Memory B cell (primary cell): ENCODE results near the gene C19orf44.
"Not testable (repeated sequence)": the region's sequence is repeated elsewhere in the genome, so short reads cannot be mapped to it uniquely, and the experiment has no call there.

ENCODE experiments used
- ATAC-seq: fragments of 150-1000 bp; cut with Tn5 transposase; 2 replicates; pipeline ENCODE4 v1.10.0; 2021; ENCODE audit warnings: low read depth, mild to moderate bottlenecking, moderate library complexity
- DNase-seq, 2 donors: peaks; one replicate each; pipeline ENCODE4 v3.0.0; 2022; ENCODE audit warnings: low spot score in 2 of 2
- H3K27ac Mint-ChIP-seq: one replicate; pipeline ENCODE4 v1.8.0; 2022; ENCODE audit warnings: mild to moderate bottlenecking, moderate library complexity, mixed read lengths
- H3K27me3 Mint-ChIP-seq: one replicate; pipeline ENCODE4 v1.8.0; 2022; ENCODE audit warnings: mixed read lengths
- H3K36me3 Mint-ChIP-seq: one replicate; pipeline ENCODE4 v1.8.0; 2022; ENCODE audit warnings: mild to moderate bottlenecking, mixed read lengths
- H3K4me1 Mint-ChIP-seq: one replicate; pipeline ENCODE4 v1.8.0; 2022; ENCODE audit warnings: mixed read lengths
- H3K4me3 Mint-ChIP-seq: one replicate; pipeline ENCODE4 v1.8.0; 2022; ENCODE audit warnings: mild to moderate bottlenecking, moderate library complexity, mixed read lengths
- H3K9me3 Mint-ChIP-seq: one replicate; pipeline ENCODE4 v1.8.0; 2022; ENCODE audit warnings: mixed read lengths

Gene C19orf44

DNA sequence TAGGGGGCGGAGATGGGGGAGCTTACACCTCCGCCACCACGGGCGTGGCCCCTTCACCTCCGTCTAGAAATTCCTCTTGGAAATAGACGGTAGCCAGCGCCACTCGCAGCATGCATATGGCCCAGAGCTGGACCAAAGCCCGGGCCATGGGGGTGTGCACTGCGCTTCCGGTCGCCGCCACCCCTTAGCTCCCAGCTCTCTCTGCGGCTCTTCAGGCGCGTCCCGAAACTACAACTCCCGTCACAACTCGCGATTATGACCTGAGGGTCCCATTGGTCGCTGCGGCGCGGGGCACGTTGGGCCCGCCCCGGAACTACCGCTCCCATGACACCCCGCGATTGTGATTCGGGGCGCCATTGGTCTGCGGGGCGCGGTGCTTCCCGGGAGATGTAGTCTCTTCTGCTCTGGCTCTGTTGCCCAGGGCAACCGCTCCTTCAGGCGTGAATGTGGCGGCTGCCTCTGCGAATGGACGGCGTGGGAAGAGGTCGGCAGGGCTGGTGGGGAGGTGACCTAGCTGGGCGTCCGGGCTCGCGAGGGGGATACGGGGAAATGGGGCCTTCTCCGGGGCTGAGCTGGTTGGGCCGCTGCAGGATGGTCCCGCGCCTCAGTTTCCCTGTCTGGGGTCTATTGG, at the start of gene C19orf44, which contains the start of gene CALR3:
Gene C19orf44, plus strand, starts transcription at position 413 of the 631 bp plus-strand sequence. CDS start 4,399 bp downstream, outside the sequence.
Gene CALR3, minus strand, starts transcription at position 186 of the 631 bp plus-strand sequence. Its CDS starts 38 bp downstream, at position 148.
- Mint-ChIP-seq H3K27ac (peak within 1 kb of the TSS; percentile 92), H3K36me3 (peaks cover 1% of the 10 kb centered on the region), H3K27me3 (no peaks in the 10 kb centered on the region), H3K9me3 (no peaks in the 10 kb centered on the region), H3K4me1 (peaks cover 4% of the 10 kb centered on the region), H3K4me3 (peak within 1 kb of the TSS; percentile 91)
- DNase-seq (peak; percentile 91 to 94), ATAC-seq (peak; percentile 97)

- ATAC-seq (peak; percentile 41), DNase-seq (peak; percentile 47 to 56)
- Mint-ChIP-seq H3K9me3 (peaks cover 11% of the 10 kb centered on the region), H3K4me1 (peaks cover 62% of the 10 kb centered on the region), H3K27me3 (no peaks in the 10 kb centered on the region), H3K4me3 (peak overlapping the region; percentile 61), H3K36me3 (peaks cover 13% of the 10 kb centered on the region), H3K27ac (peak overlapping the region; percentile 93)
These were observed 49.3 kb upstream of the C19orf44 start for GRCh38 chr19:16446724-16447368.

- DNase-seq, H3K27me3 Mint-ChIP-seq, H3K9me3 Mint-ChIP-seq, ATAC-seq: not testable (repeated sequence)
- Mint-ChIP-seq H3K36me3 (peaks cover 10% of the 10 kb centered on the region), H3K27ac (peak overlapping the region; percentile 86), H3K4me3 (peak overlapping the region; percentile 59), H3K4me1 (peaks cover 58% of the 10 kb centered on the region)
These were observed 47.3 kb upstream of the C19orf44 start for GRCh38 chr19:16448872-16449271.

- Mint-ChIP-seq H3K9me3 (peaks cover 5% of the 10 kb centered on the region), H3K4me1 (peaks cover 59% of the 10 kb centered on the region), H3K4me3 (peak overlapping the region; percentile 59), H3K27me3 (no peaks in the 10 kb centered on the region), H3K27ac (peak overlapping the region; percentile 86), H3K36me3 (peaks cover 8% of the 10 kb centered on the region)
- ATAC-seq (peak; percentile 38), DNase-seq (peak in 1 of 2 donors; percentile 28)
These were observed 46.7 kb upstream of the C19orf44 start for GRCh38 chr19:16449330-16449961.

DNA sequence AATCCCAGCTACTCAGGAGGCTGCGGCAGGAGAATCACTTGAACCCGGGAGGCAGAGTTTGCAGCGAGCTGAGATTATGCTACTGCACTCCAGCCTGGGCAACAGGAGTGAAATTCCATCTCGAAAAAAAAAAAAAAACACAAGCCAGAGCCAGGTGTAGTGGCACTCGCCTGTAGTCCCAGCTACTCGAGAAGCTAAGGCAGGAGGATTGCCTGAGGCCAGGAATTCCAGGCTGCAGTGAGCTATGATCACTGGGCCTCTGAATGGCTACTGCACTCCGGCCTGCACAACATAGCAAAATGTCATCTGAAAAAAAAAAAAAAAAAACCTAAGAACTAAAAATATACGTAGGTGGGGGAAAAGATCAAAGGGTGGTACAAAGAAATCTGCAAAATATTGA, 43.9 kb upstream of the C19orf44 start:
- no peaks in the 10 kb centered on the region for H3K27me3 Mint-ChIP-seq
- no peak overlapping the region for H3K27ac Mint-ChIP-seq
- ATAC-seq (no peak), DNase-seq (no peak)
- peaks cover 53% of the 10 kb centered on the region for H3K4me1 Mint-ChIP-seq
- H3K36me3 Mint-ChIP-seq: peaks cover 10% of the 10 kb centered on the region
- peaks cover 4% of the 10 kb centered on the region for H3K9me3 Mint-ChIP-seq
- H3K4me3 Mint-ChIP-seq: no peak overlapping the region

DNA sequence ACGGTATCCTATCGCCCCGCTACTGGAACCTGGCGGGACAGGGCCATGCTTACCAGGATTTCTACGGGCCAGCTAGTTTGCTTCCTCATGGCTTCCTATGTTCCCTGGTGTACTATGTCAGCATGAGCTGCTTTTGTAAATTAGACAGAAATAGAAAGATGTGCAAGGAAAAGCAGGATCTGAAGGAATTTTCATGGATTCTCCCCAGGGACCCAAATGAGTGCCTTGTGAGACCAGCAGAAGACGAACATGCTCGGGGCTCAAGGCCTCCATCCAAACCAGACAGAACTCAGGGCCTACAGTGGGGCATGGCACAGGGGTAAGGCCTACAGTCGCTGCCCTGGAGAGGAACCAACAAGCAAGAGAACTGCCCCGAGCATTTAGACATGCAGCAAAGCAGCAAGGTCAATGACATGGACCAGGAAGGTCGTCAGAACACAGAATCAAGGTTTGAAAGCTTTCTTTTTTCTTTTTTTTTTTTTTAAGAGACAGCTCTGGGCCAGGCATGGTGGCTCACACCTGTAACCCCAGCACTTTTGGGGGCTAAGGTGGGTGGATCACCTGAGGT, 41.8 kb upstream of the C19orf44 start:
- Mint-ChIP-seq H3K9me3 (peaks cover 4% of the 10 kb centered on the region), H3K27me3 (no peaks in the 10 kb centered on the region), H3K36me3 (peaks cover 4% of the 10 kb centered on the region), H3K4me1 (peaks cover 54% of the 10 kb centered on the region), H3K4me3 (no peak overlapping the region), H3K27ac (peak overlapping the region; percentile 79)
- DNase-seq (no peak), ATAC-seq (no peak)

- H3K9me3 Mint-ChIP-seq: no peaks in the 10 kb centered on the region
- peaks cover 4% of the 10 kb centered on the region for H3K36me3 Mint-ChIP-seq
- no peaks in the 10 kb centered on the region for H3K27me3 Mint-ChIP-seq
- H3K27ac Mint-ChIP-seq: peak overlapping the region; percentile 5
- peaks cover 52% of the 10 kb centered on the region for H3K4me1 Mint-ChIP-seq
- DNase-seq: no peak
- no peak overlapping the region for H3K4me3 Mint-ChIP-seq
- ATAC-seq: no peak
These were observed 40.7 kb upstream of the C19orf44 start for GRCh38 chr19:16455489-16455888.

DNA sequence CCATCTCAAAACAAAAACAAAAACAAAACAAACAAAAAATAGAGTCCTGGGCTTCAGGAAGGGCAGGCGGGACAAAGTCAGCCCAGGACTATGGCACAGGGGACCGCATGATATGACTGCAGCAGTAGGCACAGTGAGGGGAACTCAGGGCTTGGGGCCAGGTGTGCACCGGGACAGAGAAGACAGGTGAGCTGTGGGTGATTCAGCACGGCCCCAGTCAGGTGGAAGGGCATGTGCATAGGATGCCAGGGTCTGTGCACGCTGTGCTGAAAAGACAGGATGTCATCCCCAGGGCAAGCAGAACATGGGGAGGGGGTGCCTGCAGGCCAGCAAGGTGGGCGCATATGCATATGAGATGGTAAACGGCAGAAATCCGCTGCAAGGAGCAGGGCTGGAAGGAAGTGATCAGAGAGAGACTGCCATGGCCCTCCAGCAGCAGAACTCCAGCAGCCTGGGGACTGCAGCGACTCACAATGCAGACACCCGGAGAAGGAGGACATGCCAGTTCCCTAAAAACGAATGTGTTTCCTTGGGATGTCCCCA, 39.5 kb upstream of the C19orf44 start:
- peak overlapping the region; percentile 71 for H3K27ac Mint-ChIP-seq
- no peaks in the 10 kb centered on the region for H3K9me3 Mint-ChIP-seq
- DNase-seq (no peak), ATAC-seq (peak; percentile 47)
- no peaks in the 10 kb centered on the region for H3K27me3 Mint-ChIP-seq
- H3K36me3 Mint-ChIP-seq: peaks cover 4% of the 10 kb centered on the region
- H3K4me3 Mint-ChIP-seq: peak overlapping the region; percentile 71
- H3K4me1 Mint-ChIP-seq: peaks cover 49% of the 10 kb centered on the region

- Mint-ChIP-seq H3K36me3 (peaks cover 4% of the 10 kb centered on the region), H3K27me3 (no peaks in the 10 kb centered on the region), H3K4me3 (peak overlapping the region; percentile 71), H3K27ac (peak overlapping the region; percentile 71), H3K4me1 (peaks cover 51% of the 10 kb centered on the region), H3K9me3 (no peaks in the 10 kb centered on the region)
- ATAC-seq: peak; percentile 51
- DNase-seq: no peak
These were observed 38.8 kb upstream of the C19orf44 start for GRCh38 chr19:16457195-16457953.

DNA sequence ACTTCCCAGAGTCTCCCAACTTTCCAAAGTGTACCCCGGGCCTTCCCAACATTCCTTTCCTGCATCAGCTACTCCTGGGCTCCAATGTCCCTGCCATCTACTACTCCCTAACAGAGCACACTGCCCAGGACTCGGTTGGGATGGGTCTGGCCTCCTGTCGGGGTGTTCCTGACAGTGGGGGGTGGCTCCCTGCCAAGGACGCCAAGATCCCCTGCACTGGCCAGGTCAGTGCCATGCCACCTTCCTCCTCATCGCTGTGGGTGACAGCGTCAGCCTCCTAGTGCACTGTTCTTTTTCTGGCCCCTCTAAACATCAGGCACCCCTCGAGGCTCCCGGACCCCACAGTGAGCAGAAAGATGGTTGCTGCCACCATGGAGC, 38.3 kb upstream of the C19orf44 start:
- H3K36me3 Mint-ChIP-seq: peaks cover 4% of the 10 kb centered on the region
- peak overlapping the region; percentile 42 for H3K27ac Mint-ChIP-seq
- H3K27me3 Mint-ChIP-seq: no peaks in the 10 kb centered on the region
- peak overlapping the region; percentile 42 for H3K4me3 Mint-ChIP-seq
- peaks cover 54% of the 10 kb centered on the region for H3K4me1 Mint-ChIP-seq
- H3K9me3 Mint-ChIP-seq: no peaks in the 10 kb centered on the region
- ATAC-seq (no peak), DNase-seq (no peak)

DNA sequence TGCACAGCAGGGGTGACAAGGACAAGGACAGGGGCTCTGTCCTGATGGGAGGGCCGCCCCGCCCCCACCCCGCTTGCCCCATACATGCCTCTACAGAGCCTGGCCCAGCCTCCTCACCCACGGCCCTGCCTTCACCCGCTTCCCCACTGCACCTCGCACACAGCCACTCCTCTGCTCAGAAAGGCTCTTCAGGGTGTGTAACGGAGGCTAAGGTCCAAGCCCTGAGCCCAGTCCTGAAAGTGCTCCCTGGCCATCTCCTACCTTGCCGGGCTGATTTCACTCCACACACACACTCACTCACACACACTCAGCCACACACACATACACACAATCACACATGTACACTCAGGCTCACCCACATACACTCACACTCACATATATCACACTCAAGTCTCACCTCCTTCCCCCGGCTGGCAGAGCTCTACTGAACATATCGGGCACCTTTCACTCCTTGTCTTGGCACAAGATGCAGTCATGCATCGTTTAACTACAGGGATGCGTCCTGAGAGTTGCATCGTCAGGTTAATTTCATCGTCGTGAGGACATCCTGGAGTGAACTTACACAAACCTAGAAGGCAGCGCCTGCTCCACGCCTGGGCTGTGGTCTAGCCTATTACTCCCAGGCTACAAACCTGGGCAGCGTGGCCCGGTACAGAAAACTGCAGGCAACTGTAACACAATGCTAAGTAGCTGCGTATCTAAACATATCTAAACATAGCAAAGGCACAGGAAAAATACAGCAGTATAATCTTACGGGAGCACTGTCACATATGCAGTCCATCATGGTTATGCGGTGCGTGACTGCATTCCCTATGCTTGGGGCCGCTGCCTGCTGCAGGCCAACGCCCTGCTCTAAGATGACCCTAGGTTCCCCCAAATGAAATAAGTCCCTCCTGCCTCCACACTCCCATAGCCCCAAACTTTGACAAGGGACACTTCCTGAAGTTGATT, 37.5 kb upstream of the C19orf44 start:
- Mint-ChIP-seq H3K9me3 (no peaks in the 10 kb centered on the region), H3K4me3 (peak overlapping the region; percentile 37), H3K4me1 (peaks cover 59% of the 10 kb centered on the region), H3K36me3 (peaks cover 8% of the 10 kb centered on the region), H3K27me3 (no peaks in the 10 kb centered on the region), H3K27ac (peak overlapping the region; percentile 66)
- DNase-seq (no peak), ATAC-seq (no peak)

DNA sequence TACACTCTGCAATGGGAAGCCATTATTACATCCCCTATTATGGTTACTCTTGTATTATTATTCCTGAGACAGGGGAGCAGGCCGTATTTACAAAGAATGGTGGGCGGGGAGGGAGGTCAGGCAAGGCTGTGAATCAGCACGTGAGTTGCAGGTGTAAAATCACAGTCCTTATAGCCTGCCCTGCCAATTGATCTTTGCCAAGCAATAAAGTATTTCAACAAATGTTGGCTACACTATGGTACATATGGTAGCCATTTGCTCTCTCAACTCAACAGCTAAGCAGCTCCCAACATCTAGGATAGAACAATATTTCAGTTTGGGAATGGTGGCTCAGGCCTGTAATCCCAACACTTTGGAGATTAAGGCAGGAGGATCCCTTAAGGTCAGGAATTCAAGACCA, 36.5 kb upstream of the C19orf44 start:
- Mint-ChIP-seq H3K27ac (peak overlapping the region; percentile 66), H3K36me3 (peaks cover 7% of the 10 kb centered on the region), H3K9me3 (no peaks in the 10 kb centered on the region), H3K4me1 (peaks cover 56% of the 10 kb centered on the region), H3K4me3 (no peak overlapping the region), H3K27me3 (no peaks in the 10 kb centered on the region)
- ATAC-seq (no peak), DNase-seq (no peak)
